ENCODE results near the gene THEM5. TPM values are rescaled to one million over a fixed set of nuclear protein-coding genes. Genes with fewer than 3 reads are reported as not detected.

THEM5 gene
- total and polyA plus RNA-seq, 10 of the 15 experiments (the other 5 are each of a cell fraction or from before 2014, with no cell fraction given), result 0.16 TPM; not detected in 9

DNA sequence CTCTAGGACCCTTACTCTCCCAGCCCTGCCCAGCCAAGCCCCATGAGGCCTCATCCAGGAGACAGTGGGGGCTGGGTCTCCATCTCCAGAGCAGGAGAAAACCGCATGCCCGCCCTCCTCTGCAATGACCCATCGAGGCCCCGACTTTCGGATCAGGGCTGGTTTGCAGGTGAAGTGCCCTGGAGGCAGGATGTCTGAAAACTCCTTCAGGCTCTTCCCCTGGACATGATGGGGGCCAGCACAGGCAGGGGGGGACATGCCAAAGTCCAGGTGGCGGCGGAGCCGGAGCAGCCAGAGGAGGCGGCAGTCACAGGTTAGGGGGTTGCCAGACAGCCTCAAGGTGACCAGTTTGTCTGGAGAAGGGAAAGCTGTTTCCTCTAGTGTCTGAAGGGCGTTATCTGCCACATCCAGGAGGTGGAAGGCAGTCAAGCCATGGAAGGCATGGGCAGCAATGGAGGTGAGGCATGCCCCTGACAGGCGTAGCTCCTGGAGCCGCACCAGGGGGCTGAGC, 52.1 kb downstream of the THEM5 start:
- Histone ChIP-seq H3K4me3 (no peak overlapping the region), H3K9ac (ENCODE audit: control insufficient read depth, insufficient read depth, low read length) (no peak overlapping the region), H4K20me1 (ENCODE audit: control insufficient read depth, insufficient read depth) (no peaks in the 10 kb centered on the region), H3K4me1 (ENCODE audit: control insufficient read depth, insufficient read depth, low read length) (peaks cover 6% of the 10 kb centered on the region; the same call in 1 of the 2 replicates), H3K4me2 (ENCODE audit: control insufficient read depth, insufficient read depth) (no peak overlapping the region), H3K9me3 (replicated peaks; ENCODE audit: control insufficient read depth, insufficient read depth, low read length) (no peaks in the 10 kb centered on the region), H2AFZ (ENCODE audit: control insufficient read depth, low read depth, low read length) (no peak overlapping the region), H3K27ac (ENCODE audit: control insufficient read depth, insufficient read depth) (no peak overlapping the region), H3K27me3 (replicated peaks in 1 of 2; ENCODE audit: control insufficient read depth in 2 of 2, insufficient read depth in 2 of 2, low read length in 1 of 2) (peaks cover 0 to 11% of the 10 kb centered on the region in 2 experiments; a peak in 2 of 4 replicates), H3K36me3 (ENCODE audit: control insufficient read depth in 2 of 2, insufficient read depth in 2 of 2, low read length in 1 of 2) (no peaks in the 10 kb centered on the region), H3K79me2 (ENCODE audit: control insufficient read depth, insufficient read depth, low read length) (no peaks in the 10 kb centered on the region)
- no TSS peak for BruUV-seq (replicated peaks)
- intact Hi-C loops (cut with micrococcal nuclease; ENCODE audit: unreplicated experiment) (no loop called here), in situ Hi-C loops (cut with MboI) (no loop called here)
- ChIA-PET CTCF (interaction anchor here (1.5 kb wide), 1 partner anchor 12 kb away, joined by 4 read pairs; no protein-coding TSS in a partner anchor), POLR2A (interaction anchor here (0.6 kb wide), 1 partner anchor 41 kb away, joined by 3 read pairs; no protein-coding TSS in a partner anchor), SMC1A (ENCODE audit: uncharacterized antibody, unreplicated experiment) (interaction anchor here (1.4 kb wide), 1 partner anchor 34 kb away, joined by 4 read pairs; no protein-coding TSS in a partner anchor), RAD21 (ENCODE audit: unreplicated experiment) (no interaction called here)
- ATAC-seq (no peak), FAIRE-seq (no peak), DNase-seq (ENCODE audit: low read depth, low spot score) (no peak)
- no peak for TF ChIP-seq CHD4 (IDR thresholded peaks at IDR 0.05)
- TF ChIP-seq, protein P1, sequence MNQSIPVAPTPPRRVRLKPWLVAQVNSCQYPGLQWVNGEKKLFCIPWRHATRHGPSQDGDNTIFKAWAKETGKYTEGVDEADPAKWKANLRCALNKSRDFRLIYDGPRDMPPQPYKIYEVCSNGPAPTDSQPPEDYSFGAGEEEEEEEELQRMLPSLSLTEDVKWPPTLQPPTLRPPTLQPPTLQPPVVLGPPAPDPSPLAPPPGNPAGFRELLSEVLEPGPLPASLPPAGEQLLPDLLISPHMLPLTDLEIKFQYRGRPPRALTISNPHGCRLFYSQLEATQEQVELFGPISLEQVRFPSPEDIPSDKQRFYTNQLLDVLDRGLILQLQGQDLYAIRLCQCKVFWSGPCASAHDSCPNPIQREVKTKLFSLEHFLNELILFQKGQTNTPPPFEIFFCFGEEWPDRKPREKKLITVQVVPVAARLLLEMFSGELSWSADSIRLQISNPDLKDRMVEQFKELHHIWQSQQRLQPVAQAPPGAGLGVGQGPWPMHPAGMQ (IDR thresholded peaks at IDR 0.05; ENCODE audit: borderline replicate concordance), result no peak
- no peak for TF ChIP-seq CBFB (IDR thresholded peaks at IDR 0.05; ENCODE audit: low read depth)
- TF ChIP-seq ATF7 (IDR thresholded peaks at IDR 0.05; ENCODE audit: low read depth), result no peak
- TF ChIP-seq GABPA (IDR thresholded peaks at IDR 0.05; ENCODE audit: low read depth), result no peak
- TF ChIP-seq MEF2A (IDR thresholded peaks at IDR 0.05; ENCODE audit: insufficient read depth, low read depth, low read length), result no peak
- no peak for TF ChIP-seq NFIC (IDR thresholded peaks at IDR 0.05; ENCODE audit: low read depth, low read length)
- TF ChIP-seq STAT3 (IDR thresholded peaks at IDR 0.05; ENCODE audit: low read depth, low read length), result no peak
- TF ChIP-seq SIX5 (IDR thresholded peaks at IDR 0.05; ENCODE audit: low read depth, low read length, severe bottlenecking), result no peak
- no peak for TF ChIP-seq POLR2AphosphoS2 (IDR thresholded peaks at IDR 0.05; ENCODE audit: low read depth, low read length)
- TF ChIP-seq ZNF207 (IDR thresholded peaks at IDR 0.05; ENCODE audit: borderline replicate concordance), result no peak
- TF ChIP-seq, protein P2, sequence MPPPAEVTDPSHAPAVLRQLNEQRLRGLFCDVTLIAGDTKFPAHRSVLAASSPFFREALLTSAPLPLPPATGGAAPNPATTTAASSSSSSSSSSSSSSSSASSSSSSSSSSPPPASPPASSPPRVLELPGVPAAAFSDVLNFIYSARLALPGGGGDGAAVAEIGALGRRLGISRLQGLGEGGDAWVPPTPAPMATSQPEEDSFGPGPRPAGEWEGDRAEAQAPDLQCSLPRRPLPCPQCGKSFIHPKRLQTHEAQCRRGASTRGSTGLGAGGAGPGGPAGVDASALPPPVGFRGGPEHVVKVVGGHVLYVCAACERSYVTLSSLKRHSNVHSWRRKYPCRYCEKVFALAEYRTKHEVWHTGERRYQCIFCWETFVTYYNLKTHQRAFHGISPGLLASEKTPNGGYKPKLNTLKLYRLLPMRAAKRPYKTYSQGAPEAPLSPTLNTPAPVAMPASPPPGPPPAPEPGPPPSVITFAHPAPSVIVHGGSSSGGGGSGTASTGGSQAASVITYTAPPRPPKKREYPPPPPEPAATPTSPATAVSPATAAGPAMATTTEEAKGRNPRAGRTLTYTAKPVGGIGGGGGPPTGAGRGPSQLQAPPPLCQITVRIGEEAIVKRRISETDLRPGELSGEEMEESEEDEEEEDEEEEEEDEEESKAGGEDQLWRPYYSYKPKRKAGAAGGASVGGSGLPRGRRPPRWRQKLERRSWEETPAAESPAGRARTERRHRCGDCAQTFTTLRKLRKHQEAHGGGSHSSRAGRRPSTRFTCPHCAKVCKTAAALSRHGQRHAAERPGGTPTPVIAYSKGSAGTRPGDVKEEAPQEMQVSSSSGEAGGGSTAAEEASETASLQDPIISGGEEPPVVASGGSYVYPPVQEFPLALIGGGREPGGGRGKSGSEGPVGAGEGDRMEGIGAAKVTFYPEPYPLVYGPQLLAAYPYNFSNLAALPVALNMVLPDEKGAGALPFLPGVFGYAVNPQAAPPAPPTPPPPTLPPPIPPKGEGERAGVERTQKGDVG (CRISPR knock-in tag; IDR thresholded peaks at IDR 0.05), result no peak
- WGBS (ENCODE audit: insufficient coverage, insufficient replicate concordance, low lambda C conversion rate, missing lambda C conversion rate), result 59% methylated on average over 12 of the region's 12 CpGs

Data from GM12878 (cell line).